GM12864 (cell line): ENCODE data around the gene INS.

Source experiments
- DNase-seq: peaks from one replicate; pipeline ENCODE4 v3.0.0-alpha.2; 2011; ENCODE audit warnings: low read depth
- H3K4me3 ChIP-seq: 2 replicates; pipeline ENCODE4 v1.5.1; 2011; ENCODE audit warnings: mild to moderate bottlenecking, low read depth, low read length, control low read depth
- CTCF ChIP-seq: IDR thresholded peaks from 2 replicates; pipeline ENCODE4 v1.5.1; 2011; ENCODE audit warnings: low read depth, mild to moderate bottlenecking, moderate library complexity, low read length, control low read depth, inconsistent platforms; ENCODE audit errors: missing control alignments

The INS gene

GRCh38 chr11:2207212-2207611 is 46.2 kb upstream of the INS start:
- no peak for DNase-seq
- TF ChIP-seq CTCF, result no peak
- H3K4me3 ChIP-seq, result no peak overlapping the region

- H3K4me3 ChIP-seq, result no peak overlapping the region
- no peak for DNase-seq
- no peak for TF ChIP-seq CTCF
These were observed 45.1 kb upstream of the INS start for GRCh38 chr11:2205981-2206690.

GRCh38 chr11:2205214-2205720 is 44.3 kb upstream of the INS start:
- no peak for DNase-seq
- no peak for TF ChIP-seq CTCF
- no peak overlapping the region for H3K4me3 ChIP-seq

GRCh38 chr11:2204361-2205213 is 43.6 kb upstream of the INS start:
- TF ChIP-seq CTCF, result no peak
- no peak overlapping the region for H3K4me3 ChIP-seq
- no peak for DNase-seq

GRCh38 chr11:2203440-2204259 is 42.6 kb upstream of the INS start:
- TF ChIP-seq CTCF, result no peak
- DNase-seq, result no peak
- H3K4me3 ChIP-seq, result no peak overlapping the region

GRCh38 chr11:2202900-2203439 is 42.0 kb upstream of the INS start:
- no peak overlapping the region for H3K4me3 ChIP-seq
- no peak for TF ChIP-seq CTCF
- DNase-seq, result no peak
